IgD-negative memory B cell (primary cell): ENCODE results near the gene PRKAG2. TPM values are rescaled to one million over a fixed set of nuclear protein-coding genes. Genes with fewer than 3 reads are reported as not detected.

Source experiments
- H3K27ac Mint-ChIP-seq, 3 donors: one replicate each; pipeline ENCODE4 v1.8.0; 2020 to 2022; ENCODE audit warnings: mild to moderate bottlenecking in 3 of 3, mixed read lengths in 3 of 3, moderate library complexity in 1 of 3
- H3K27me3 Mint-ChIP-seq: one replicate; pipeline ENCODE4 v1.8.0; 2021; ENCODE audit warnings: mixed read lengths
- H3K36me3 Mint-ChIP-seq: one replicate; pipeline ENCODE4 v1.8.0; 2020; ENCODE audit warnings: mild to moderate bottlenecking, mixed read lengths
- H3K4me1 Mint-ChIP-seq, 3 donors: one replicate each; pipeline ENCODE4 v1.8.0; 2020 to 2022; ENCODE audit warnings: mixed read lengths in 3 of 3, mild to moderate bottlenecking in 1 of 3
- H3K4me3 Mint-ChIP-seq, 4 donors: one replicate each; pipeline ENCODE4 v1.8.0; 2020 to 2022; ENCODE audit warnings: mild to moderate bottlenecking in 4 of 4, mixed read lengths in 4 of 4, moderate library complexity in 3 of 4
- H3K9me3 Mint-ChIP-seq, 3 donors: one replicate each; pipeline ENCODE4 v1.8.0; 2020 to 2021; ENCODE audit warnings: mixed read lengths in 3 of 3, mild to moderate bottlenecking in 1 of 3
- polyA plus RNA-seq: library from polyadenylated mRNA; unstranded; fragments of 300-500 nt; fragmentation: Illumina TruSeq; gene quantifications from one replicate; pipeline ENCODE4 v1.2.3, GENCODE V29; 2021

The PRKAG2 gene
- polyA plus RNA-seq, 1 donor from 2014 or later, result 21.3 TPM

DNA sequence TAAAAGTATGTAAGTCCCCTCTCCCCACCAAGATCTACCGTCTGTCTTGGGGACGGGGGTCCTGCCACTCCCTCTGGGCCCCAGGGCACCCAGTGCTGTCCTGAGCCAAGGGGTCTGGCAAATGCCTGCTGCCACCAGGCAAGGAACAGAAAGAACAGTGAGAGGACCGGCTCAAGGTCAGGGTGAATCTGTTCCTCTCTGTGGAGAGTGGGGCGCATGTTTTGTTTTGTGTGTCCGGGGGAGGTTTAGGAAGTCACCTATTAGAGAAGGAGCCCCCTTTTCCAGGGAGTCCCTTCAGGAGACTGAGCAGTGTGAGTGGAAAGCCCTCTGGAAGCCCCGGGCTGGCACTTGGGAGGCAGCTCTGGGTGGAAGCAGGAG lies 198.7 kb downstream of the PRKAG2 start:
- Mint-ChIP-seq H3K9me3 (no peaks in the 10 kb centered on the region), H3K27ac (peak overlapping the region in 1 of 3 donors; percentile 77), H3K27me3 (no peaks in the 10 kb centered on the region), H3K4me3 (no peak overlapping the region), H3K4me1 (peaks cover 4 to 9% (median 8%) of the 10 kb centered on the region in 3 donors), H3K36me3 (peaks cover 8% of the 10 kb centered on the region)

DNA sequence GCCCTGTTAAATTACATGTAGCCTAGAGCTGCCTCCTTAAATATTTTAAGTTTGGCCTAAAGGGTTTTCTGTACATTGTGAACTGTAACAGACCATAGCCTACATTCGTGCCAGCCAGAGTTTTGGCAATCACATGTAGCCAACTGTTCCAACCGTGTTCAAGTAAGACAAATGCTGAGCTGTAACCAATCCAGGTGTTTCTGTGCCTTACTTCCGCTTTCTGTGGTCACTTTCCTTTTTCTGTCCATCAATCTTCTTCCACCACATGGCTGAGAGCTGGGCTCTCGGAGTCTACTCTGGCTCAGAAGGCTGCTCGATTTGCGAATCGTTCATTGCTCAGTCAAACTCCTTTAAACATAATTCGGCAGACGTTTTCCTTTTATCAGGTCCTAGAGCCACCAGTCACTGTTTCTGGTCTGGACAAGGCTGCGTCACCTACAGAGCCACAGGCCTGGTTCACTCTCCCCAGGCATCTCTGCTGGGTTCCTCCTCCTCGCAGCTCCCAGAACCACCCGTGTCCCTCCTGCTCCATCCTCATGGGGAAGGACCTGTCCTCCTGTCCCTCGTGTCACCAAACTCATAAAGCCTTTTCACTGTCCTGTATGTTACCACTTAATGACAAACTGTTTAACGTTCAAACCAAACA lies 199.2 kb downstream of the PRKAG2 start:
- Mint-ChIP-seq H3K27me3 (no peaks in the 10 kb centered on the region), H3K9me3 (no peaks in the 10 kb centered on the region), H3K4me3 (no peak overlapping the region), H3K36me3 (peaks cover 10% of the 10 kb centered on the region), H3K27ac (peak overlapping the region in 1 of 3 donors; percentile 77), H3K4me1 (peaks cover 4 to 9% (median 8%) of the 10 kb centered on the region in 3 donors)

DNA sequence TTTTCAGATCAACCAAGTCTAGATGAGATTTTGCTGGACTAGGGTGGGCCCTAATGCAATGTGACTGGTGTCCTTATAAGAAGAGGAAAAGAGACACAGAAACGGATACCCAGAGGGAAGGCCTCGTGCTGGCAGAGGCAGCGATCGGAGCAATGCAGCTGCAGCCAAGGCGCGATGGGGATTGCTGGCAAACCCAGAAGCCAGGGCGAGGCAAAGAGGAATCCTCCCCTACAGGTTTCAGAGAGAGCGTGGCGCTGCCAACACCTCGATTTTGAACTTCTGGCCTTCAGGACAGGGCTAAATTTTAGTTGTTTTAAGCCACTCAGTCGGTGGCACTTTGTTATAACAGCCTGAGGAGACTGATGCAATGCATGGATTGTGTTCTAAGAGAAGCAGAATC lies 200.2 kb downstream of the PRKAG2 start:
- Mint-ChIP-seq H3K9me3 (no peaks in the 10 kb centered on the region), H3K27ac (no peak overlapping the region)

DNA sequence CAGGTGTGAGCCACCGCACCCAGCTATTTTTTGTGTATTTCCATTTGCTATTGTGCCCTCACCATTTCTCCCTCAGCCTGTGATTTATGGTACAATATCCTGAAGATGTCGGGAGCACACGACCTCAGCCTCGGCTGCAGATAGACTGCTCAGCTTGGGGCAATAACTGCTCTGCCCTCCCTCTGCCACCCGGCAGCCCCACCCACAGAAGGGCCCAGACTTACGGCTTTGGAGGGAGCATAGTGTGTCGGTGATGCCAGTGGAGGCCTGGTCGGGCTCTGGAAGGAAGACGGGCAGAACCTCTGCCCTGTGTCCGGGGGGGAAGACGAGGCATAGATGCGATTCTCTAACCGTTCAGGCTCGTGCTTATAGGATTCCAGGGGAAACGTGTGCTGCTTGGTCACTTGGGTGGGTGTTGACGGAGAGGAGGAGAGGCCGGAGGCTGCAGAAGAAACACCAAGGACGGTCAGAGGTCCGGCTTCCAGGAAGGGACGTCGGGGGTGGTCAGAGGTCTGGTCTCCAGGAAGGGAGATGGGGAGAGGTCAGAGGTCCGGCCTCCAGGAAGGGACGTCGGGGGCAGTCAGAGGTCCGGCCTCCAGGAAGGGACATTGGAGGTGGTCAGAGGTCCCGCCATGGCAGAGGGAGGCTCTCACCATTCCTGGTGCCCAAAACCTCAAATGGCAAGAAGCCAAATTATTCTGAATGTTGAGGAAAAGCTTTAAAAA lies 201.6 kb downstream of the PRKAG2 start:
- Mint-ChIP-seq H3K4me3 (no peak overlapping the region), H3K9me3 (no peaks in the 10 kb centered on the region), H3K4me1 (peaks cover 4 to 9% (median 6%) of the 10 kb centered on the region in 3 donors), H3K36me3 (peaks cover 12% of the 10 kb centered on the region), H3K27me3 (no peaks in the 10 kb centered on the region), H3K27ac (peak overlapping the region in 1 of 3 donors; percentile 24)

More for the DNA sequence above, 200.2 kb downstream of the PRKAG2 start:
- Mint-ChIP-seq H3K27me3 (no peaks in the 10 kb centered on the region), H3K36me3 (peaks cover 13% of the 10 kb centered on the region), H3K4me3 (no peak overlapping the region), H3K4me1 (peaks cover 4 to 9% (median 8%) of the 10 kb centered on the region in 3 donors)

DNA sequence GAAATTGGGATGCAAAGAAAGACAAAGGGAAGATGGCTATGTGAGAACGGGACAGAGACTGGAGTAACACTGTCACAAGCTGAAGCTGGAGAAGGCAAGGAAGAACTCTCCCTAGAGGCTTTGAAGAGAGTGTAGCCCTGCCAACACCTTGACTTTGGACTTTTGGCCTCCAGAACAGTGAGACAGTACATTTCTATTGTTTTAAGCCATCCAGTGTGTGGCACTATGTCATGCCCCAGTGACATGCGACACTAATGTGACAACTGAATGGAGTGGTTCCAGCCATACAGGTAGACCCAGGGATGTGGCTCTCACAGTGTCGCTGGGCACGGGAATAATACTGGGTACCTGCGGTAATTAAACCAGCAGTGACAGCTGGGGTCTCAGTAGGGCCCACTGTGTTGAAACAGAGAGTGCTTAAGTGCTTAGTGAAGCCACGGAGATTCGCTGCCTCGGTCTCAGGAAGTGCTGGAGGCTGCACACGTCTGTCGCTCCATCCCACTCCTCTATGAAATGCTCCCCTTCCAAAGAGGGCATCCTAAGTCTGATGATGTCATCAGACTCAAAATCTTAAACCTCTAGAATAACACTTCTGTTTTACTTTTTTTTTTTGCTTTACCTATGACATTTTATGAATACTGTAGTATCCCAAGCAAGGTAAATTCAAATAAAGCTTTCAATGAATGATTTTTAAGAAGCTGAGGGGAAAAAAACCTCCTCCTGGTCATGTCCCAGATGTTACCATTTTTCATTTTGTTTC lies 202.6 kb downstream of the PRKAG2 start:
- H3K9me3 Mint-ChIP-seq, result peaks cover 0 to 2% (median 0%) of the 10 kb centered on the region in 3 donors
- peaks cover 16% of the 10 kb centered on the region for H3K36me3 Mint-ChIP-seq
- no peak overlapping the region for H3K27ac Mint-ChIP-seq
- H3K4me1 Mint-ChIP-seq, result peaks cover 4 to 5% (median 4%) of the 10 kb centered on the region in 3 donors
- H3K4me3 Mint-ChIP-seq, result no peak overlapping the region
- no peaks in the 10 kb centered on the region for H3K27me3 Mint-ChIP-seq

DNA sequence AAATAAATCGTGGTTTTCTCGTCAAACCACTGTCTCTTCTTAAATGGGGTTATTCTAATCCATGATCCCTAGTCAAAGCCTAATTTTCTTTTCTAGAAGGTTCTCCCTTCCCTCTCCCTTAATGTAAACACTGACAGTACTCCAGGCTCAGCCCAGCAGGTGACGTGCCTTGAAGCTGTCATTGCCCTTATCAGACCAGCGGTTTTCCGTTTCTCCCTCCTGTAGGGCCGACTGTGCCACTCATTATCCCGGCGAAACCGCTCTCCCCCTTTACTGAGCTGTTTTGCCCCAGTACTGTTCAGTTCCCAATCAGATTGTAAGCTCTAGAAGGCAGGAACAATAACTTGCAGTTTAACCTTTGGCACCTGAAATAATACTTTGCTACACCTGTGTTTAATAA lies 203.7 kb downstream of the PRKAG2 start:
- Mint-ChIP-seq H3K4me3 (no peak overlapping the region), H3K27ac (no peak overlapping the region), H3K9me3 (peaks cover 0 to 7% (median 0%) of the 10 kb centered on the region in 3 donors), H3K27me3 (no peaks in the 10 kb centered on the region), H3K4me1 (peaks cover 2 to 5% (median 4%) of the 10 kb centered on the region in 3 donors), H3K36me3 (peaks cover 23% of the 10 kb centered on the region)

DNA sequence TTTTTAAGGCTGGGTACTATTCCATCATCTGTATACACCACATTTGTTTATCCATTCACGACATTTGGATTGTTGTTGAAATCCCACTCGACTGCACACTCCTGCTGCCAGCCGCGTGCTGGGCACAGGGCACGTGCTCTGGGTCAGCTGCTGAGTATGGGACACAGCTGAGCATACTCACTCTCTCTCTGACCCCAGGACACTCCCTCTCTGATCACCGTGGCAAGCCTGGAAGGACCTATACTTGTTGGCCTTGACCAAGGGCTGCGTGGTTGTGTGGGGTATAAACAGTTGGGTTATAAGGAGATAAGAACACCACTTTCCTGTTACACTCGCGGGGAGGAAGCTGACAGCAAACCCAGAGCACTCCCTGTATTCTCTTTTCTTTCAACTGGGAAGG lies 204.2 kb downstream of the PRKAG2 start:
- Mint-ChIP-seq H3K27ac (no peak overlapping the region), H3K4me1 (peaks cover 2 to 4% (median 3%) of the 10 kb centered on the region in 3 donors), H3K27me3 (no peaks in the 10 kb centered on the region), H3K9me3 (peaks cover 0 to 12% (median 2%) of the 10 kb centered on the region in 3 donors), H3K36me3 (peaks cover 27% of the 10 kb centered on the region), H3K4me3 (peak overlapping the region in 1 of 4 donors; percentile 18)

DNA sequence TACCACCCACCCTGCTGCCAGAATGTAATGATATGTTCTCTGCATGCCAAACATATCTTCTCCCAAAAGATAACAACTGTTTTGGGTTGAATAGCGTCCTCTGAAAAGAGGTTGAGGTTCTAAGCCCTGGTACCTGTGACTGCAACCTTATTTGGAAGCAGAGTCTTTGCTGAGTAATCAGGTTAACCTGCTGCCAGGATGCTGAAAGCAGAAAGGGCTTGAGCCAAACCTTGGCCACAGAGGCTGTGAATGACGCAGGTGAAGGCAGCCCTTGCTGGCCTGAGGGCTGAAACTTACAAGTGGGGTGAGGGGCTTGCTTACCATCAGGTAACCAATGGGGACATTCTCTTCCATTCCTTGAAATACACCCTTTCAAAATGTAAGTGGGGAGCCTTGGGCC lies 205.4 kb downstream of the PRKAG2 start:
- no peak overlapping the region for H3K4me3 Mint-ChIP-seq
- no peaks in the 10 kb centered on the region for H3K27me3 Mint-ChIP-seq
- peaks cover 0 to 19% (median 2%) of the 10 kb centered on the region in 3 donors for H3K9me3 Mint-ChIP-seq
- H3K27ac Mint-ChIP-seq, result no peak overlapping the region
- peaks cover 34% of the 10 kb centered on the region for H3K36me3 Mint-ChIP-seq
- peaks cover 0 to 4% (median 0%) of the 10 kb centered on the region in 3 donors for H3K4me1 Mint-ChIP-seq

DNA sequence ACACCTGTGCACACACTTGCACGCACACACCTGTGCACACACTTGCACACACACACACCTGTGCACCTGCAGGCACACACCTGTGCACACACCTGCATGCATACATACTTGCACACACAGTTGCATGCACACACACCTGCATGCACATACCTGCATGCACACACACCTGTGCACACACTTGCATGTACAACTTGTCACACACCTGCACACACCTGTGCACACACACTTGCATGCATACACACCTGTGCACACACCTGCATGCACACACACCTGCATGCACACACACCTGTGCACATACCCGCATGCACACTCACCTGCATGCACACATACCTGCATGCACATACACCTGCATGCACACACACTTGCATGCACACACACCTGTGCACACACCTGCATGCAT lies 207.2 kb downstream of the PRKAG2 start:
- peaks cover 0 to 19% (median 2%) of the 10 kb centered on the region in 3 donors for H3K9me3 Mint-ChIP-seq
- no peak overlapping the region for H3K27ac Mint-ChIP-seq
- H3K27me3 Mint-ChIP-seq, result no peaks in the 10 kb centered on the region
- peaks cover 35% of the 10 kb centered on the region for H3K36me3 Mint-ChIP-seq
- no peak overlapping the region for H3K4me3 Mint-ChIP-seq
- no peaks in the 10 kb centered on the region for H3K4me1 Mint-ChIP-seq

DNA sequence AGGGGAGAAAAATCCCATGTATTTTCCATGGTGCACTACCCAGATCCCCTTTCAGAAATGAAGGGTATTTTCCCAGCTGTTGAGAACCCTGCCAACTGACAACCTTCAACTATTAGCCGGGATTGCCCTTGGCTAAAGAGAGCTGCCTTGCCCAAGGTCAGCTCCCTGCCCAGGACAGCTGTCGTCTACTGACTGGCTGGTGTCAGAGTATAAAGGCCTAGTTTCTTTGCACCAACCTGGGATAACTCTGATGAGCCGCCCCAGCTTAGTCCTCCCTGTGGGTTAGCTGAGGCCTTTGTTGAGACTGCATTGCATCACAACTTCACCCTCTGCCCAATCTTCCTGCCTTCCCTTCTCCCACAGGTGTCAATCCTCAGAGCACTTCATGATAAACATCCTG lies 210.0 kb downstream of the PRKAG2 start:
- H3K27me3 Mint-ChIP-seq, result no peaks in the 10 kb centered on the region
- H3K36me3 Mint-ChIP-seq, result peaks cover 29% of the 10 kb centered on the region
- no peaks in the 10 kb centered on the region for H3K4me1 Mint-ChIP-seq
- H3K27ac Mint-ChIP-seq, result no peak overlapping the region
- no peak overlapping the region for H3K4me3 Mint-ChIP-seq
- peaks cover 0 to 19% (median 2%) of the 10 kb centered on the region in 3 donors for H3K9me3 Mint-ChIP-seq

DNA sequence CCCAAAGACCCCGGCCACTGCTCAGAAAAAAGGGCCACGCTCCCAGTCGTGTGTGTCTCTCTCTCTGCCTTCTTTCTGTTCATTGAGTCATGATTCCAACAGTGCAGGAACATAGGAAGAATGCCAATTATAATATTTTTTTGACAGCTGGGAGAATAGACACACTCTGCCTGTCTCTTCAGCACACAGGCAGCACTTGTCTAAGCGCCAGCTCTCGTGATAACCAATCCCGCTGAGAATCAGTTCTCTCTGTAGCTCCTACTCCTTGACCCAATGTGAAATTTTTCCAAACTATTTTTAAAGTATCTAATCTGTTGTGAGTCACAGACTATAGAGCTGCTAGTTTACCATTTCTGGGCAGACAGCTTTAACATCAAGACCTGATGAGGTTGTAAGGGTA lies 211.5 kb downstream of the PRKAG2 start:
- no peaks in the 10 kb centered on the region for H3K4me1 Mint-ChIP-seq
- H3K27ac Mint-ChIP-seq, result no peak overlapping the region
- peaks cover 27% of the 10 kb centered on the region for H3K36me3 Mint-ChIP-seq
- no peaks in the 10 kb centered on the region for H3K27me3 Mint-ChIP-seq
- H3K4me3 Mint-ChIP-seq, result no peak overlapping the region
- H3K9me3 Mint-ChIP-seq, result peaks cover 0 to 19% (median 2%) of the 10 kb centered on the region in 3 donors

DNA sequence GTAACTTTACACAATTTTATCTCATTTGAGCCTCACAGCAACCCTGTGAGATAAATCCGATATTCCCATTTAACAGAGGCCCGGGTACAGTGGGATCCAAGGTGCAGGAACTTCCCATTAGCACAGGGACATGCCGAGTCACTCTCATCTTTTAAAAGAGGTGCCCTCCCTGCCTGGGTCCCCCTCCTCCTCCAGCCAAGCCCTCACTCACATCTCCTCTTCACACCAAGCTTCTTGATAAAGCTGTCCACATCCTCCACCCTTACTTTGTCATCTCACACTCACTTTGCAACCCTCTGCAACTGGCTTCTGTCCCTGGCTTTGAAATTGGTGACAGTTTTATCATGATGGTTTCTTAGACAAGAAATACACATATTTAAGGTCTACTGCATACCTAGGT lies 212.6 kb downstream of the PRKAG2 start:
- Mint-ChIP-seq H3K27ac (no peak overlapping the region), H3K36me3 (peaks cover 22% of the 10 kb centered on the region), H3K9me3 (peaks cover 0 to 17% (median 2%) of the 10 kb centered on the region in 3 donors), H3K4me3 (no peak overlapping the region), H3K27me3 (no peaks in the 10 kb centered on the region), H3K4me1 (no peaks in the 10 kb centered on the region)

DNA sequence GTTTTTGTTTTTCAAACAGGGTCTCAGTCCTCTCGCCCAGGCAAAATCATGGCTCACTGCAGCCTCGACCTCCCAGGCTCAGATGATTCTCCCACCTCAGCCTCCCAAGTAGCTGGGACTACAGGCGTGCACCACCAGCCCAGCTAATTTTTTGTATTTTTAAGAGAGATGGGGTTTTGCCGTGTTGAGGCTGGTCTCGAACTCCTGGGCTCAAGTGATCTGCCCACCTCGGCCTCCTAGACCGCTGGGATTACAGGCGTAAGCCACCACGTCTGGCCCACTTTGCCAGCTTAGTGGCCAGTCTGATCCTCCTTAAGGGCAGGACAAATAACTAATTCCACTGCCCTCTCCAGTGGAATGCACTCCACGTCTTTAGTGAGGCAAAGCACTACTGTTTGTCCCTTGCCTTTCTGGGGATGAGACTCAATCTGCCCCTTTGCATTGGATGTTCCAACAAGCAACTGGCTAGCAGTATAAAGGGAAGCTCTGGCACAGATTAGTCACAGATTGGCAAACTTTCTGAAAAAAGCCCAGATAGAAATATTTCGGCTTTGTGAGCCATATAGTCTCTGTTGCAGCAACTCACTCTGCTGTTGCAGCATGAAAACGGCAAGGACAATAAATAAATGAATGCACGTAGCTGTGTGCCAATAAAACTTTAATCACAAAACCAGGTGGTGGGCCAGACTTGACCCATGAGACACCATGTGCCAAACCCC lies 213.4 kb downstream of the PRKAG2 start:
- H3K9me3 Mint-ChIP-seq, result peaks cover 0 to 13% (median 2%) of the 10 kb centered on the region in 3 donors

DNA sequence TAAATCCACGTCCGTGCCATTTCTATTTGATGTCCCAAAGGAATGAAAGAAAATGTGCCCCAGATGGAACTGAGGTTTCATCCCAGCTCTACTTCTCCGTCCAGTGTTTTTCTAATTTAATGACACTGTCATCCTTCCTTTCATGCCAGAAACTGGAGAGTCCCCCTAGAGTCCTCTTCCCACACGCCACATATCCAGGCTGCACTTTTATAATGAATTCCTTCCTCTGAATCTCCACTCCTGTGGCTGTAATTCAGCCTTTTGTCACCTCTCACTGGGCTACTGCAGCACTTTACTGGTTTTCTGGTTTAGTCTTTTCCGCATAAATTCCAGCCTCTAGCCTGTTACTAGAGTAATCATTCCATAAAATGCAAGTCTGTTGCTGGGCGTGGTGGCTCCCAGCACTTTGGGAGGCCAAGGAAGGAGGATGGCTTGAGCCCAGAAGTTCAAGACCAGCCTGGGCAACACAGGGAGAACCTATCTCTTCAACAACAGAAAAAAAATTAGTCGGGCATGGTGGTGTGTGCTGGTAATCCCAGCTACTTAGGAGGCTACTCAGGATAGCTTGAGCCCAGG lies 214.6 kb downstream of the PRKAG2 start:
- Mint-ChIP-seq H3K36me3 (peaks cover 10% of the 10 kb centered on the region), H3K4me3 (no peak overlapping the region), H3K27me3 (no peaks in the 10 kb centered on the region), H3K4me1 (peaks cover 0 to 1% (median 0%) of the 10 kb centered on the region in 3 donors), H3K9me3 (peaks cover 0 to 4% (median 0%) of the 10 kb centered on the region in 3 donors), H3K27ac (peak overlapping the region in 2 of 3 donors; percentile 55 to 71)

More for the DNA sequence above, 213.4 kb downstream of the PRKAG2 start:
- Mint-ChIP-seq H3K36me3 (peaks cover 18% of the 10 kb centered on the region), H3K4me3 (no peak overlapping the region), H3K27me3 (no peaks in the 10 kb centered on the region), H3K27ac (no peak overlapping the region), H3K4me1 (peaks cover 0 to 1% (median 0%) of the 10 kb centered on the region in 3 donors)
